ENCODE measurements around the gene COX6B2. TPM values are rescaled to one million over a fixed set of nuclear protein-coding genes. Genes with fewer than 3 reads are reported as not detected.

COX6B2 gene
- total and polyA plus RNA-seq, 2 of the 13 experiments (the other 11 are each of a cell fraction or from before 2014, with no cell fraction given), result 0.21 TPM; not detected in 1

DNA sequence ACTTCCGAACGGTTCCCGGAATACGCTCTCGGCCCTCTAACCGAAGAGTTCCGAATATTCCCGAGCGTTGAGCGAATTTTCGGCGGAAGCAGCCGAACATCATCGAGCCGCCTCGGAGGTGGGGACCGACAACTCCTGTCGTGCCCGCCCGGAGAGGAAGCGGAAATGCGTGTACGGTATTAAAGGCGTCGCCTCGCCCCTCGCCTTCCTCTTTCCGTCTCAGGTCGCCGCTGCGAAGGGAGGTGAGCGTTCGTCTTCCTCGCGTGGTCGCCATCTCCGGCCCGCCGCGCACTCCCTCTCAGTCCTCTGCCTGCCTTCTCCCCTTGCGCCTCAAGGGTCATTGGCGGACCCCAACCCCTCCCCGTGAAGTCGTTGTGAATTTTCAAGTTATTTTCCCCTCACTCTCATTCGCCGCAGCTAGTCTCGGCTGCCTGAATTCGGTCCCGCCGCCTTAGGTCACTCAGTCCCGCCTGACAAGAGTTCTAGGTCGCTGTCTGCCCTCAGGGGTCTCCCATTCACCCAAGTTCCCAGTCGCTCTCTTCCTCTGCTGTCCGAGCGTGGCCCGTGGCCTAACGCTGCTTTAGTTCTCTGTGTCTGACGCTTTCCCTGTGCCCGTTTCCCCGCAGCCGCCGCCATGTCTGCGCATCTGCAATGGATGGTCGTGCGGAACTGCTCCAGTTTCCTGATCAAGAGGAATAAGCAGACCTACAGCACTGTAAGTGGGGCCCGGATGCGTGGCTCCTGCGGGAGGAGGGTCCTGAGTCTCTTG, 31.4 kb upstream of the COX6B2 start, which contains the start of gene RPL28 (continued):
- TF ChIP-seq, protein P1, sequence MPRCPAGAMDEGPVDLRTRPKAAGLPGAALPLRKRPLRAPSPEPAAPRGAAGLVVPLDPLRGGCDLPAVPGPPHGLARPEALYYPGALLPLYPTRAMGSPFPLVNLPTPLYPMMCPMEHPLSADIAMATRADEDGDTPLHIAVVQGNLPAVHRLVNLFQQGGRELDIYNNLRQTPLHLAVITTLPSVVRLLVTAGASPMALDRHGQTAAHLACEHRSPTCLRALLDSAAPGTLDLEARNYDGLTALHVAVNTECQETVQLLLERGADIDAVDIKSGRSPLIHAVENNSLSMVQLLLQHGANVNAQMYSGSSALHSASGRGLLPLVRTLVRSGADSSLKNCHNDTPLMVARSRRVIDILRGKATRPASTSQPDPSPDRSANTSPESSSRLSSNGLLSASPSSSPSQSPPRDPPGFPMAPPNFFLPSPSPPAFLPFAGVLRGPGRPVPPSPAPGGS (CRISPR knock-in tag; IDR thresholded peaks at IDR 0.05), result 0 out of 2 replicates have a peak, but pooled peaks have one; percentile 49
- 0 out of 2 replicates have a peak, but pooled peaks have one; percentile 29 for TF ChIP-seq JUND (CRISPR knock-in tag; IDR thresholded peaks at IDR 0.05)
- peak; percentile 99 to 100 for TF ChIP-seq POLR2A (IDR thresholded peaks at IDR 0.05; ENCODE audit: insufficient read depth in 1 of 2, low read depth in 2 of 2, low read length in 2 of 2)
- peak; percentile 55; the same call in 1 of the 2 replicates for TF ChIP-seq REPIN1 (CRISPR knock-in tag; IDR thresholded peaks at IDR 0.05; ENCODE audit: borderline replicate concordance, low read depth)
- TF ChIP-seq ETV5 (CRISPR knock-in tag; IDR thresholded peaks at IDR 0.05; ENCODE audit: borderline replicate concordance), result peak; percentile 71
- TF ChIP-seq ZSCAN21 (CRISPR knock-in tag; IDR thresholded peaks at IDR 0.05; ENCODE audit: borderline replicate concordance), result peak; percentile 87; the same call in 1 of the 2 replicates
- TF ChIP-seq ZNF768 (CRISPR knock-in tag; IDR thresholded peaks at IDR 0.05), result peak; percentile 76
- TF ChIP-seq, protein P2, sequence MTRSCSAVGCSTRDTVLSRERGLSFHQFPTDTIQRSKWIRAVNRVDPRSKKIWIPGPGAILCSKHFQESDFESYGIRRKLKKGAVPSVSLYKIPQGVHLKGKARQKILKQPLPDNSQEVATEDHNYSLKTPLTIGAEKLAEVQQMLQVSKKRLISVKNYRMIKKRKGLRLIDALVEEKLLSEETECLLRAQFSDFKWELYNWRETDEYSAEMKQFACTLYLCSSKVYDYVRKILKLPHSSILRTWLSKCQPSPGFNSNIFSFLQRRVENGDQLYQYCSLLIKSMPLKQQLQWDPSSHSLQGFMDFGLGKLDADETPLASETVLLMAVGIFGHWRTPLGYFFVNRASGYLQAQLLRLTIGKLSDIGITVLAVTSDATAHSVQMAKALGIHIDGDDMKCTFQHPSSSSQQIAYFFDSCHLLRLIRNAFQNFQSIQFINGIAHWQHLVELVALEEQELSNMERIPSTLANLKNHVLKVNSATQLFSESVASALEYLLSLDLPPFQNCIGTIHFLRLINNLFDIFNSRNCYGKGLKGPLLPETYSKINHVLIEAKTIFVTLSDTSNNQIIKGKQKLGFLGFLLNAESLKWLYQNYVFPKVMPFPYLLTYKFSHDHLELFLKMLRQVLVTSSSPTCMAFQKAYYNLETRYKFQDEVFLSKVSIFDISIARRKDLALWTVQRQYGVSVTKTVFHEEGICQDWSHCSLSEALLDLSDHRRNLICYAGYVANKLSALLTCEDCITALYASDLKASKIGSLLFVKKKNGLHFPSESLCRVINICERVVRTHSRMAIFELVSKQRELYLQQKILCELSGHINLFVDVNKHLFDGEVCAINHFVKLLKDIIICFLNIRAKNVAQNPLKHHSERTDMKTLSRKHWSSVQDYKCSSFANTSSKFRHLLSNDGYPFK (CRISPR knock-in tag; IDR thresholded peaks at IDR 0.05; ENCODE audit: borderline replicate concordance), result peak; percentile 80; the same call in 1 of the 2 replicates
- TF ChIP-seq GATA4 (IDR thresholded peaks at IDR 0.05; ENCODE audit: borderline replicate concordance, low read depth), result peak; percentile 75
- TF ChIP-seq MAFG (CRISPR knock-in tag; IDR thresholded peaks at IDR 0.05), result no peak
- TF ChIP-seq ZNF441 (CRISPR knock-in tag; IDR thresholded peaks at IDR 0.05; ENCODE audit: borderline replicate concordance), result no peak
- TF ChIP-seq ISL2 (CRISPR knock-in tag; IDR thresholded peaks at IDR 0.05), result no peak; the same call in 1 of the 2 replicates
- TF ChIP-seq, protein P3, sequence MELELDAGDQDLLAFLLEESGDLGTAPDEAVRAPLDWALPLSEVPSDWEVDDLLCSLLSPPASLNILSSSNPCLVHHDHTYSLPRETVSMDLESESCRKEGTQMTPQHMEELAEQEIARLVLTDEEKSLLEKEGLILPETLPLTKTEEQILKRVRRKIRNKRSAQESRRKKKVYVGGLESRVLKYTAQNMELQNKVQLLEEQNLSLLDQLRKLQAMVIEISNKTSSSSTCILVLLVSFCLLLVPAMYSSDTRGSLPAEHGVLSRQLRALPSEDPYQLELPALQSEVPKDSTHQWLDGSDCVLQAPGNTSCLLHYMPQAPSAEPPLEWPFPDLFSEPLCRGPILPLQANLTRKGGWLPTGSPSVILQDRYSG (CRISPR knock-in tag; IDR thresholded peaks at IDR 0.05), result no peak
- TF ChIP-seq NR2C2 (CRISPR knock-in tag; IDR thresholded peaks at IDR 0.05; ENCODE audit: borderline replicate concordance), result peak; percentile 55; the same call in 1 of the 2 replicates
- peak; percentile 59 for TF ChIP-seq BCL6 (CRISPR knock-in tag; IDR thresholded peaks at IDR 0.05)
- no peak for TF ChIP-seq ZNF430 (CRISPR knock-in tag; IDR thresholded peaks at IDR 0.05)
- 0 out of 2 replicates have a peak, but pooled peaks have one; percentile 58 for TF ChIP-seq ZNF224 (CRISPR knock-in tag; IDR thresholded peaks at IDR 0.05)
- TF ChIP-seq SIN3A (IDR thresholded peaks at IDR 0.05; ENCODE audit: borderline replicate concordance, low read depth, low read length), result peak; percentile 88
- TF ChIP-seq, protein P4, sequence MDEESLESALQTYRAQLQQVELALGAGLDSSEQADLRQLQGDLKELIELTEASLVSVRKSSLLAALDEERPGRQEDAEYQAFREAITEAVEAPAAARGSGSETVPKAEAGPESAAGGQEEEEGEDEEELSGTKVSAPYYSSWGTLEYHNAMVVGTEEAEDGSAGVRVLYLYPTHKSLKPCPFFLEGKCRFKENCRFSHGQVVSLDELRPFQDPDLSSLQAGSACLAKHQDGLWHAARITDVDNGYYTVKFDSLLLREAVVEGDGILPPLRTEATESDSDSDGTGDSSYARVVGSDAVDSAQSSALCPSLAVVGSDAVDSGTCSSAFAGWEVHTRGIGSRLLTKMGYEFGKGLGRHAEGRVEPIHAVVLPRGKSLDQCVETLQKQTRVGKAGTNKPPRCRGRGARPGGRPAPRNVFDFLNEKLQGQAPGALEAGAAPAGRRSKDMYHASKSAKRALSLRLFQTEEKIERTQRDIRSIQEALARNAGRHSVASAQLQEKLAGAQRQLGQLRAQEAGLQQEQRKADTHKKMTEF (CRISPR knock-in tag; IDR thresholded peaks at IDR 0.05), result peak; percentile 69; the same call in 1 of the 2 replicates
- TF ChIP-seq NR2F2 (IDR thresholded peaks at IDR 0.05; ENCODE audit: borderline replicate concordance, low read depth), result no peak
- peak; percentile 46; the same call in 1 of the 2 replicates for TF ChIP-seq HCFC1 (IDR thresholded peaks at IDR 0.05; ENCODE audit: low read depth, low read length)
- peak; percentile 78; the same call in 1 of the 2 replicates for TF ChIP-seq NFKB2 (CRISPR knock-in tag; IDR thresholded peaks at IDR 0.05; ENCODE audit: borderline replicate concordance)
- TF ChIP-seq EEA1 (CRISPR knock-in tag; IDR thresholded peaks at IDR 0.05; ENCODE audit: borderline replicate concordance), result peak; percentile 71; the same call in 1 of the 2 replicates

Data from HepG2 (cell line).